Cerebellar nuclear complex (tissue), 1 donor: ENCODE data around the gene HYI.
A peak's percentile ranks its signal among the peaks of the same experiment; 100 is the strongest.
"Not testable (repeated sequence)": the region's sequence is repeated elsewhere in the genome, so short reads cannot be mapped to it uniquely, and the experiment has no call there.

Source experiments
- DNase-seq, 2 experiments: peaks; one replicate each; lab custom pipeline; 2025; lab: John Stamatoyannopoulos, UW

Gene HYI

GRCh38 chr1:43464681-43465504 lies 11.2 kb upstream of the HYI start:
- no peak for DNase-seq

GRCh38 chr1:43463479-43463878 lies 9.7 kb upstream of the HYI start:
- no peak for DNase-seq

GRCh38 chr1:43460988-43461693 lies 7.4 kb upstream of the HYI start:
- DNase-seq, result no peak

- not testable (repeated sequence) for DNase-seq
Measured at GRCh38 chr1:43458379-43458778, 4.6 kb upstream of the HYI start.

GRCh38 chr1:43455213-43455889 lies 1.6 kb upstream of the HYI start:
- no peak for DNase-seq

GRCh38 chr1:43454270-43455011 lies 710 bp upstream of the HYI start:
- DNase-seq, result peak; percentile 64 to 78

- peak in 1 of 2 experiments; percentile 42 for DNase-seq
Measured at GRCh38 chr1:43452789-43453441, 816 bp downstream of the HYI start.

GRCh38 chr1:43451701-43452532 lies 1.8 kb downstream of the HYI start:
- no peak for DNase-seq

GRCh38 chr1:43451157-43451591 lies 2.6 kb downstream of the HYI start:
- no peak for DNase-seq

- no peak for DNase-seq
Measured at GRCh38 chr1:43450251-43450941, 3.3 kb downstream of the HYI start.

- DNase-seq, result no peak
Measured at GRCh38 chr1:43449708-43450069, 4.0 kb downstream of the HYI start.

GRCh38 chr1:43448955-43449707 lies 4.6 kb downstream of the HYI start:
- DNase-seq, result no peak

- DNase-seq, result no peak
Measured at GRCh38 chr1:43447891-43448708, 5.6 kb downstream of the HYI start.

GRCh38 chr1:43446881-43447835 lies 6.6 kb downstream of the HYI start:
- DNase-seq, result no peak

- DNase-seq, result no peak
Measured at GRCh38 chr1:43446388-43446740, 7.4 kb downstream of the HYI start.

- DNase-seq, result no peak
Measured at GRCh38 chr1:43445606-43446387, 7.9 kb downstream of the HYI start.

GRCh38 chr1:43444836-43445235 lies 8.9 kb downstream of the HYI start:
- no peak for DNase-seq
